ENCODE results near the gene UACA.

UACA gene

GRCh38 chr15:70786996-70787395, 23.6 kb upstream of the UACA start:
- DNase-seq: no peak

GRCh38 chr15:70783610-70784022, 20.3 kb upstream of the UACA start:
- DNase-seq: no peak

- no peak for DNase-seq
Measured at GRCh38 chr15:70783041-70783440, 19.7 kb upstream of the UACA start.

GRCh38 chr15:70781236-70781635, 17.9 kb upstream of the UACA start:
- DNase-seq: no peak

- no peak for DNase-seq
Measured at GRCh38 chr15:70778258-70779076, 15.1 kb upstream of the UACA start.

GRCh38 chr15:70777170-70777926, 14.0 kb upstream of the UACA start:
- peak; percentile 59 to 70 for DNase-seq

GRCh38 chr15:70775160-70775559, 11.8 kb upstream of the UACA start:
- no peak for DNase-seq

GRCh38 chr15:70772402-70772801, 9.0 kb upstream of the UACA start:
- DNase-seq: no peak

GRCh38 chr15:70770863-70771262, 7.5 kb upstream of the UACA start:
- no peak for DNase-seq

- DNase-seq: peak; percentile 40 to 73
Measured at GRCh38 chr15:70768257-70768883, 5.0 kb upstream of the UACA start.

- DNase-seq: peak; percentile 42 to 43
Measured at GRCh38 chr15:70767667-70768066, 4.3 kb upstream of the UACA start.

- DNase-seq: no peak
Measured at GRCh38 chr15:70766597-70766996, 3.2 kb upstream of the UACA start.

- no peak for DNase-seq
Measured at GRCh38 chr15:70765504-70766281, 2.3 kb upstream of the UACA start.

GRCh38 chr15:70763950-70764730, 782 bp upstream of the UACA start:
- no peak for DNase-seq

- DNase-seq: peak in 1 of 2 donors; percentile 14
Measured at GRCh38 chr15:70762469-70763119, 764 bp downstream of the UACA start.

GRCh38 chr15:70761931-70762468, 1.4 kb downstream of the UACA start:
- DNase-seq: no peak

GRCh38 chr15:70761046-70761445, 2.3 kb downstream of the UACA start:
- DNase-seq: no peak

- no peak for DNase-seq
Measured at GRCh38 chr15:70758790-70759462, 4.4 kb downstream of the UACA start.

GRCh38 chr15:70757627-70758026, 5.7 kb downstream of the UACA start:
- DNase-seq: no peak

GRCh38 chr15:70754862-70755261, 8.5 kb downstream of the UACA start:
- DNase-seq: no peak

Data from inflammatory macrophage (primary cell).